Liver (tissue), 3 donors: ENCODE results near the gene DBNDD2.

Source experiments
- ATF3 ChIP-seq: IDR thresholded peaks from 2 replicates; pipeline ENCODE4 v1.6.1; 2016; ENCODE audit warnings: antibody characterized with exemption
- CTCF ChIP-seq: fragments of 150-350 bp; IDR thresholded peaks from 2 replicates; pipeline ENCODE4 v1.5.1; 2017; ENCODE audit warnings: improper control_type of control experiment, low read depth, low read length; ENCODE audit not compliant: missing input control
- FOXA1 ChIP-seq: IDR thresholded peaks from 2 replicates; pipeline ENCODE4 v1.6.1; 2016; ENCODE audit warnings: antibody characterized with exemption
- GABPA ChIP-seq, 2 donors: IDR thresholded peaks in 1 of 2; conservative IDR thresholded peaks in 1 of 2; 2 replicates each; pipeline ENCODE4 v1.6.1; 2016; ENCODE audit warnings: antibody characterized with exemption in 2 of 2, mild to moderate bottlenecking in 1 of 2, moderate library complexity in 1 of 2
- HNF4A ChIP-seq, 2 donors: conservative IDR thresholded peaks; 2 replicates each; pipeline ENCODE4 v1.6.1; 2016; ENCODE audit warnings: antibody characterized with exemption in 2 of 2, mild to moderate bottlenecking in 2 of 2
- HNF4G ChIP-seq: IDR thresholded peaks from 2 replicates; pipeline ENCODE4 v1.6.1; 2016; ENCODE audit warnings: antibody characterized with exemption
- MAX ChIP-seq: IDR thresholded peaks from 2 replicates; pipeline ENCODE4 v1.6.1; 2016; ENCODE audit warnings: antibody characterized with exemption
- RAD21 ChIP-seq, 2 donors: IDR thresholded peaks; 2 replicates each; pipeline ENCODE4 v1.6.1; 2016; ENCODE audit warnings: antibody characterized with exemption in 2 of 2, mild to moderate bottlenecking in 2 of 2
- REST ChIP-seq: IDR thresholded peaks from 2 replicates; pipeline ENCODE4 v1.6.1; 2016; ENCODE audit warnings: antibody characterized with exemption, mild to moderate bottlenecking
- RXRA ChIP-seq, 2 donors: IDR thresholded peaks; 2 replicates each; pipeline ENCODE4 v1.6.1; 2017 to 2018; ENCODE audit warnings: antibody characterized with exemption in 2 of 2, mild to moderate bottlenecking in 1 of 2
- SP1 ChIP-seq: IDR thresholded peaks from 2 replicates; pipeline ENCODE4 v1.6.1; 2018; ENCODE audit warnings: antibody characterized with exemption, mild to moderate bottlenecking
- TAF1 ChIP-seq: conservative IDR thresholded peaks from 2 replicates; pipeline ENCODE4 v1.6.1; 2016; ENCODE audit warnings: antibody characterized with exemption, mild to moderate bottlenecking
- donor health status: healthy.
- donor health status: healthy.

GRCh38 chr20:45448270-45448669, 40.2 kb downstream of the DBNDD2 start:
- TF ChIP-seq RXRA (IDR thresholded peaks at IDR 0.05) (no peak), REST (no peak), HNF4A (conservative IDR thresholded peaks at IDR 0.05) (no peak), RAD21 (IDR thresholded peaks at IDR 0.05) (no peak), CTCF (no peak), SP1 (no peak), FOXA1 (no peak), MAX (no peak), HNF4G (no peak), TAF1 (no peak), GABPA (IDR thresholded peaks at IDR 0.05 in 1 of 2, conservative IDR thresholded peaks at IDR 0.05 in 1 of 2) (no peak), ATF3 (no peak)
